PFSK-1 (cell line): ENCODE measurements around the gene TMEM45A.

ENCODE experiments used
- FOXP2 ChIP-seq: optimal IDR thresholded peaks from 2 replicates; pipeline ENCODE3; 2011; ENCODE audit warnings: borderline replicate concordance, control low read depth, inconsistent platforms; ENCODE audit not compliant: insufficient read depth; ENCODE audit errors: extremely low read length, extremely low read depth
- POLR2AphosphoS5 ChIP-seq: IDR thresholded peaks from 2 replicates; pipeline ENCODE4 v1.6.1; 2012; ENCODE audit warnings: low read depth, mild to moderate bottlenecking, control low read depth, low read length, moderate library complexity
- REST ChIP-seq, 2 experiments: IDR thresholded peaks; 2 replicates each; pipeline versions ENCODE4 v1.6.1 to v1.8.0; 2011 to 2012; ENCODE audit warnings: low read depth in 2 of 2, low read length in 2 of 2, control low read depth in 1 of 2, inconsistent platforms in 1 of 2, mild to moderate bottlenecking in 1 of 2, moderate library complexity in 1 of 2; ENCODE audit not compliant: insufficient read depth in 1 of 2
- SIN3A ChIP-seq: IDR thresholded peaks from 2 replicates; pipeline ENCODE4 v1.6.1; 2012; ENCODE audit warnings: mild to moderate bottlenecking, low read length, moderate library complexity, borderline replicate concordance; ENCODE audit not compliant: insufficient read depth
- TAF1 ChIP-seq: IDR thresholded peaks from 2 replicates; pipeline ENCODE4 v1.6.1; 2012; ENCODE audit warnings: low read length, control low read depth, borderline replicate concordance; ENCODE audit not compliant: insufficient read depth

The TMEM45A gene

GRCh38 chr3:100554373-100554676 is 61.9 kb downstream of the TMEM45A start:
- no peak for TF ChIP-seq POLR2AphosphoS5
- TF ChIP-seq SIN3A, result no peak
- no peak for TF ChIP-seq REST (IDR thresholded peaks at IDR 0.05; ENCODE audit: insufficient read depth in 1 of 2, low read depth in 2 of 2, low read length in 2 of 2)
- TF ChIP-seq TAF1, result no peak
- no peak for TF ChIP-seq FOXP2

- no peak for TF ChIP-seq POLR2AphosphoS5
- no peak for TF ChIP-seq FOXP2
- no peak for TF ChIP-seq TAF1
- TF ChIP-seq SIN3A, result no peak
- TF ChIP-seq REST (IDR thresholded peaks at IDR 0.05; ENCODE audit: insufficient read depth in 1 of 2, low read depth in 2 of 2, low read length in 2 of 2), result no peak
Measured at GRCh38 chr3:100556673-100557310, 64.4 kb downstream of the TMEM45A start.

- no peak for TF ChIP-seq SIN3A
- TF ChIP-seq TAF1, result no peak
- TF ChIP-seq FOXP2, result no peak
- no peak for TF ChIP-seq REST (IDR thresholded peaks at IDR 0.05; ENCODE audit: insufficient read depth in 1 of 2, low read depth in 2 of 2, low read length in 2 of 2)
Measured at GRCh38 chr3:100558233-100558632, 65.8 kb downstream of the TMEM45A start.

- TF ChIP-seq FOXP2, result no peak
- TF ChIP-seq TAF1, result no peak
- TF ChIP-seq POLR2AphosphoS5, result no peak
- no peak for TF ChIP-seq SIN3A
- TF ChIP-seq REST (IDR thresholded peaks at IDR 0.05; ENCODE audit: insufficient read depth in 1 of 2, low read depth in 2 of 2, low read length in 2 of 2), result no peak
Measured at GRCh38 chr3:100560426-100560825, 68.0 kb downstream of the TMEM45A start.
